GM12878 (cell line): ENCODE data around the gene DIAPH3. TPM values are rescaled to one million over a fixed set of nuclear protein-coding genes. Genes with fewer than 3 reads are reported as not detected.

Experiments used
- ATAC-seq: fragments of 200-7000 bp; cut with Tn5 transposase; 3 replicates; pipeline ENCODE4 v1.9.1; 2020; ENCODE audit warnings: mild to moderate bottlenecking, moderate library complexity
- BruUV-seq: library from RNA; stranded (reverse); fragments of 400-500 nt; replicated peaks from 2 replicates; lab custom pipeline; 2021; lab: Mats Ljungman, UMichigan
- CTCF ChIA-PET: fragments of 300-600 bp; sonication (Branson Sonifier 250); formaldehyde crosslinking; extraction: SDS; loops from one replicate; lab custom pipeline; 2021; ENCODE audit warnings: inconsistent platforms; lab: Yijun Ruan, JAX
- POLR2A ChIA-PET: fragments of 350-600 bp; formaldehyde crosslinking; extraction: SDS; loops from one replicate; lab custom pipeline; 2021; ENCODE audit warnings: inconsistent platforms; lab: Charles Lee
- RAD21 ChIA-PET: fragments of 300-600 bp; sonication (Branson Sonifier 250); formaldehyde crosslinking; loops from one replicate; lab custom pipeline; 2023; ENCODE audit warnings: antibody characterized with exemption; ENCODE audit not compliant: unreplicated experiment; lab: Charles Lee
- SMC1A ChIA-PET: fragments of 300-600 bp; sonication (Branson Sonifier 250); formaldehyde crosslinking; loops from one replicate; lab custom pipeline; 2023; ENCODE audit not compliant: unreplicated experiment, uncharacterized antibody; lab: Charles Lee
- DNase-seq: peaks from one replicate; pipeline ENCODE4 v3.0.0-alpha.2; 2011; ENCODE audit warnings: low read depth, low spot score
- FAIRE-seq: peaks from 3 replicates; lab custom pipeline; 2011; peaks lifted over from hg19 to GRCh38; lab: Jason Lieb, UNC
- H2AFZ ChIP-seq: 2 replicates; pipeline ENCODE4 v1.6.0; 2011; ENCODE audit warnings: low read depth, low read length, control low read depth; ENCODE audit not compliant: control insufficient read depth
- H3K27ac ChIP-seq: 2 replicates; pipeline ENCODE4 v1.5.1; 2011; ENCODE audit warnings: control low read depth; ENCODE audit not compliant: control insufficient read depth, insufficient read depth
- H3K27me3 ChIP-seq, 2 experiments: replicated peaks in 1 of 2; 2 replicates each; pipeline versions ENCODE4 v1.6.0 to v1.6.1; 2011; ENCODE audit warnings: low read length in 1 of 2; ENCODE audit not compliant: control insufficient read depth in 2 of 2, insufficient read depth in 2 of 2
- H3K36me3 ChIP-seq, 2 experiments: 2 replicates each; pipeline ENCODE4 v1.5.1; 2011; ENCODE audit warnings: low read length in 1 of 2; ENCODE audit not compliant: control insufficient read depth in 2 of 2, insufficient read depth in 2 of 2
- H3K4me1 ChIP-seq: 2 replicates; pipeline ENCODE4 v1.6.1; 2011; ENCODE audit warnings: mild to moderate bottlenecking, low read length, moderate library complexity, mixed read lengths; ENCODE audit not compliant: control insufficient read depth, insufficient read depth
- H3K4me2 ChIP-seq: 2 replicates; pipeline ENCODE4 v1.6.0; 2011; ENCODE audit warnings: control low read depth; ENCODE audit not compliant: control insufficient read depth, insufficient read depth
- H3K4me3 ChIP-seq: fragments of 200-600 bp; sonication (generic); 2 replicates; pipeline ENCODE4 v1.5.1; 2016
- H3K79me2 ChIP-seq: 2 replicates; pipeline ENCODE4 v1.6.0; 2011; ENCODE audit warnings: low read length; ENCODE audit not compliant: control insufficient read depth, insufficient read depth
- H3K9ac ChIP-seq: 2 replicates; pipeline ENCODE4 v1.8.0; 2011; ENCODE audit warnings: low read length, control low read depth, mixed read lengths; ENCODE audit not compliant: control insufficient read depth, insufficient read depth
- H3K9me3 ChIP-seq: replicated peaks from 3 replicates; pipeline ENCODE4 v1.5.1; 2011; ENCODE audit warnings: mild to moderate bottlenecking, low read length; ENCODE audit not compliant: control insufficient read depth, insufficient read depth
- H4K20me1 ChIP-seq: 2 replicates; pipeline ENCODE4 v1.6.0; 2011; ENCODE audit not compliant: control insufficient read depth, insufficient read depth
- ATF7 ChIP-seq: fragments of 450-650 bp; IDR thresholded peaks from 2 replicates; pipeline ENCODE4 v1.6.1; 2016; ENCODE audit warnings: low read depth, mild to moderate bottlenecking
- HSF1 ChIP-seq: fragments of 150-350 bp; IDR thresholded peaks from 2 replicates; pipeline ENCODE4 v1.6.1; 2014; ENCODE audit warnings: mild to moderate bottlenecking, low read depth, low read length
- LARP7 ChIP-seq: fragments of 450-650 bp; IDR thresholded peaks from 2 replicates; pipeline ENCODE4 v1.6.1; 2017; ENCODE audit warnings: mild to moderate bottlenecking
- MXI1 ChIP-seq: fragments of 150-350 bp; IDR thresholded peaks from 2 replicates; pipeline ENCODE4 v1.6.1; 2011; ENCODE audit warnings: low read depth, mild to moderate bottlenecking, inconsistent platforms, low read length, improper control_type of control experiment
- NBN ChIP-seq: fragments of 450-650 bp; IDR thresholded peaks from 2 replicates; pipeline ENCODE4 v1.6.1; 2016
- NFIC ChIP-seq: IDR thresholded peaks from 2 replicates; pipeline ENCODE4 v1.6.1; 2012; ENCODE audit warnings: low read depth, mild to moderate bottlenecking, inconsistent platforms, low read length, moderate library complexity
- NR2C1 ChIP-seq: fragments of 450-650 bp; IDR thresholded peaks from 2 replicates; pipeline ENCODE4 v1.6.1; 2017; ENCODE audit warnings: antibody characterized with exemption, mild to moderate bottlenecking, moderate library complexity
- NR2F1 ChIP-seq: fragments of 450-650 bp; conservative IDR thresholded peaks from 2 replicates; pipeline ENCODE4 v1.6.1; 2017; ENCODE audit warnings: mild to moderate bottlenecking
- RAD51 ChIP-seq: fragments of 450-650 bp; IDR thresholded peaks from 2 replicates; pipeline ENCODE4 v1.6.1; 2016; ENCODE audit warnings: moderate library complexity, mild to moderate bottlenecking, inconsistent platforms
- RB1 ChIP-seq: fragments of 450-650 bp; formaldehyde crosslinking; IDR thresholded peaks from 2 replicates; pipeline ENCODE4 v1.6.1; 2017; ENCODE audit warnings: mild to moderate bottlenecking, borderline replicate concordance
- RFX5 ChIP-seq: IDR thresholded peaks from 2 replicates; pipeline ENCODE4 v1.6.1; 2011; ENCODE audit warnings: low read depth, low read length, improper control_type of control experiment
- SP1 ChIP-seq: IDR thresholded peaks from one replicate; pipeline ENCODE4 v1.6.1; 2011; ENCODE audit warnings: low read depth, low read length
- ZNF24 ChIP-seq: fragments of 450-650 bp; IDR thresholded peaks from 2 replicates; pipeline ENCODE4 v1.6.1; 2017; ENCODE audit warnings: antibody characterized with exemption, mild to moderate bottlenecking
- WGBS: methylation state at CpG from one replicate; pipeline ENCODE4 v1.1.6; 2016; ENCODE audit warnings: low lambda C conversion rate; ENCODE audit not compliant: insufficient replicate concordance, insufficient coverage; ENCODE audit errors: missing lambda C conversion rate; 5-methylcytosine and 5-hydroxymethylcytosine counted together
- in situ Hi-C: fragments of 300-500 bp; cut with MboI; formaldehyde crosslinking; loops from 9 replicates; pipeline ENCODE4 v1.14.3; 2018; ENCODE audit warnings: mixed read lengths
- intact Hi-C: fragments of 100-400 bp; cut with micrococcal nuclease; formaldehyde crosslinking; loops from one replicate; pipeline ENCODE4 v1.14.2; 2022; ENCODE audit not compliant: unreplicated experiment
- polyA plus RNA-seq, 11 experiments: library from polyadenylated mRNA; depleted of rRNA in 4 of 11; unstranded in 6 of 11; stranded (reverse) in 5 of 11; fragments of >200 nt; fragmentation: Nextera tagmentation in 4 of 11; fragmentation: Illumina TruSeq in 1 of 11; extraction: Ambion mirVana in 4 of 11; extraction: Trizol in 1 of 11; gene quantifications; 1 replicate in 1 of 11; 2 replicates in 10 of 11; pipeline versions ENCODE4 v1.2.1 to v1.2.3, GENCODE V29; 2011 to 2016; ENCODE audit warnings: inconsistent platforms in 2 of 11, missing spikeins in 2 of 11, low read depth in 1 of 11
- total RNA-seq, 4 experiments: library from RNA; depleted of rRNA in 3 of 4; stranded (reverse); fragments of >200 nt in 3 of 4; fragmentation: Illumina TruSeq in 1 of 4; extraction: Trizol in 1 of 4; gene quantifications; 2 replicates each; pipeline versions ENCODE4 v1.2.1 to v1.2.3, GENCODE V29; 2013 to 2021

DIAPH3 gene
- total and polyA plus RNA-seq, 10 of the 15 experiments (the other 5 are each of a cell fraction or from before 2014, with no cell fraction given), result 10.1 to 25.2 (median 15.4) TPM

GRCh38 chr13:60182907-60183306 lies 19.2 kb upstream of the DIAPH3 start:
- TF ChIP-seq MXI1 (no peak), NBN (no peak), LARP7 (no peak), RB1 (no peak), RAD51 (no peak), HSF1 (no peak), ZNF24 (no peak), NR2F1 (no peak), NFIC (no peak), NR2C1 (no peak), ATF7 (no peak), SP1 (no peak), RFX5 (no peak)
- Histone ChIP-seq H3K27ac (no peak overlapping the region), H3K79me2 (no peaks in the 10 kb centered on the region), H3K36me3 (no peaks in the 10 kb centered on the region), H3K9ac (no peak overlapping the region), H3K27me3 (no peaks in the 10 kb centered on the region), H2AFZ (no peak overlapping the region), H3K4me3 (no peak overlapping the region), H3K9me3 (no peaks in the 10 kb centered on the region), H3K4me2 (no peak overlapping the region), H3K4me1 (no peaks in the 10 kb centered on the region), H4K20me1 (no peaks in the 10 kb centered on the region)
- FAIRE-seq (no peak), ATAC-seq (no peak), DNase-seq (no peak)
- SMC1A ChIA-PET, result no interaction called here
- CTCF ChIA-PET, result no interaction called here
- no TSS peak for BruUV-seq
- intact Hi-C loops (no loop called here), in situ Hi-C loops (no loop called here)
- POLR2A ChIA-PET, result no interaction called here
- RAD21 ChIA-PET, result no interaction called here
- WGBS, result 92% methylated on average over 1 of the region's 1 CpG
